Measurements from ENCODE around the gene JMY. TPM values are rescaled to one million over a fixed set of nuclear protein-coding genes. Genes with fewer than 3 reads are reported as not detected.

JMY gene
- total RNA-seq, 1 experiment from 2014 or later: 12.5 TPM

- no peaks in the 10 kb centered on the region for H3K36me3 Mint-ChIP-seq (ENCODE audit: insufficient read depth, unreplicated experiment)
- H3K4me1 Mint-ChIP-seq (ENCODE audit: low read depth, unreplicated experiment): no peaks in the 10 kb centered on the region
- no TSS peak for BruUV-seq (replicated peaks)
- no peak overlapping the region for H3K27ac Mint-ChIP-seq (ENCODE audit: unreplicated experiment)
- CTCF ChIA-PET: no interaction called here
- no peak for TF ChIP-seq CTCF (IDR thresholded peaks at IDR 0.05; ENCODE audit: unreplicated experiment)
- no peak overlapping the region for H3K4me3 Mint-ChIP-seq (ENCODE audit: low read depth, unreplicated experiment)
- H3K27me3 Mint-ChIP-seq (ENCODE audit: unreplicated experiment): no peaks in the 10 kb centered on the region
- intact Hi-C loops (cut with micrococcal nuclease; ENCODE audit: unreplicated experiment): no loop called here
- H3K9me3 Mint-ChIP-seq (ENCODE audit: low read depth, unreplicated experiment): no peaks in the 10 kb centered on the region
- DNase-seq: no peak
Observed at GRCh38 chr5:79349047-79349446, 113.1 kb downstream of the JMY start.

- CTCF ChIA-PET: no interaction called here
- no peak overlapping the region for H3K4me3 Mint-ChIP-seq (ENCODE audit: low read depth, unreplicated experiment)
- no peaks in the 10 kb centered on the region for H3K36me3 Mint-ChIP-seq (ENCODE audit: insufficient read depth, unreplicated experiment)
- no peaks in the 10 kb centered on the region for H3K9me3 Mint-ChIP-seq (ENCODE audit: low read depth, unreplicated experiment)
- no peaks in the 10 kb centered on the region for H3K27me3 Mint-ChIP-seq (ENCODE audit: unreplicated experiment)
- no peak for DNase-seq
- TF ChIP-seq CTCF (IDR thresholded peaks at IDR 0.05; ENCODE audit: unreplicated experiment): no peak
- no peak overlapping the region for H3K27ac Mint-ChIP-seq (ENCODE audit: unreplicated experiment)
- intact Hi-C loops (cut with micrococcal nuclease; ENCODE audit: unreplicated experiment): no loop called here
- no TSS peak for BruUV-seq (replicated peaks)
- no peaks in the 10 kb centered on the region for H3K4me1 Mint-ChIP-seq (ENCODE audit: low read depth, unreplicated experiment)
Observed at GRCh38 chr5:79349881-79350280, 114.0 kb downstream of the JMY start.

- Mint-ChIP-seq H3K27me3 (ENCODE audit: unreplicated experiment) (no peaks in the 10 kb centered on the region), H3K4me3 (ENCODE audit: low read depth, unreplicated experiment) (no peak overlapping the region), H3K27ac (ENCODE audit: unreplicated experiment) (no peak overlapping the region), H3K9me3 (ENCODE audit: low read depth, unreplicated experiment) (no peaks in the 10 kb centered on the region), H3K36me3 (ENCODE audit: insufficient read depth, unreplicated experiment) (no peaks in the 10 kb centered on the region), H3K4me1 (ENCODE audit: low read depth, unreplicated experiment) (no peaks in the 10 kb centered on the region)
- no TSS peak for BruUV-seq (replicated peaks)
- CTCF ChIA-PET: no interaction called here
- no peak for DNase-seq
- TF ChIP-seq CTCF (IDR thresholded peaks at IDR 0.05; ENCODE audit: unreplicated experiment): no peak
- intact Hi-C loops (cut with micrococcal nuclease; ENCODE audit: unreplicated experiment): no loop called here
Observed at GRCh38 chr5:79357398-79357797, 121.5 kb downstream of the JMY start.

Other genes starting within 250 kb of the JMY start
- gene DMGDH, start 166.5 kb upstream of the JMY start, total RNA-seq (2022): 1.1 and 1.3 TPM in 2 replicates
- gene BHMT2, start 166.4 kb upstream of the JMY start, total RNA-seq (2022): not detected in 2 replicates
- not detected in 2 replicates for gene BHMT, start 124.3 kb upstream of the JMY start, total RNA-seq (2022)

Data from Calu3 (cell line).